ENCODE data around the gene AUTS2.

The AUTS2 gene

GRCh38 chr7:69819333-69819705, 221.0 kb downstream of the AUTS2 start:
- no peak for TF ChIP-seq ZNF274 (IDR thresholded peaks at IDR 0.05; ENCODE audit: low read depth, low read length)
- no peak overlapping the region for H3K4me3 ChIP-seq (ENCODE audit: low read length)

- no peak for TF ChIP-seq ZNF274 (IDR thresholded peaks at IDR 0.05; ENCODE audit: low read depth, low read length)
- no peak overlapping the region for H3K4me3 ChIP-seq (ENCODE audit: low read length)
Observed at GRCh38 chr7:69820479-69821192, 222.4 kb downstream of the AUTS2 start.

- no peak overlapping the region for H3K4me3 ChIP-seq (ENCODE audit: low read length)
- TF ChIP-seq ZNF274 (IDR thresholded peaks at IDR 0.05; ENCODE audit: low read depth, low read length): no peak
Observed at GRCh38 chr7:69822386-69822785, 224.1 kb downstream of the AUTS2 start.

- no peak overlapping the region for H3K4me3 ChIP-seq (ENCODE audit: low read length)
Observed at GRCh38 chr7:69823151-69823744, 225.0 kb downstream of the AUTS2 start.

GRCh38 chr7:69825113-69825972, 227.1 kb downstream of the AUTS2 start:
- TF ChIP-seq ZNF274 (IDR thresholded peaks at IDR 0.05; ENCODE audit: low read depth, low read length): no peak
- peak overlapping the region; percentile 62 for H3K4me3 ChIP-seq (ENCODE audit: low read length)

More at GRCh38 chr7:69823151-69823744, 225.0 kb downstream of the AUTS2 start:
- no peak for TF ChIP-seq ZNF274 (IDR thresholded peaks at IDR 0.05; ENCODE audit: low read depth, low read length)

GRCh38 chr7:69826283-69826682, 228.0 kb downstream of the AUTS2 start:
- TF ChIP-seq ZNF274 (IDR thresholded peaks at IDR 0.05; ENCODE audit: low read depth, low read length): no peak
- H3K4me3 ChIP-seq (ENCODE audit: low read length): no peak overlapping the region

- TF ChIP-seq ZNF274 (IDR thresholded peaks at IDR 0.05; ENCODE audit: low read depth, low read length): no peak
- no peak overlapping the region for H3K4me3 ChIP-seq (ENCODE audit: low read length)
Observed at GRCh38 chr7:69827140-69827539, 228.9 kb downstream of the AUTS2 start.

- TF ChIP-seq ZNF274 (IDR thresholded peaks at IDR 0.05; ENCODE audit: low read depth, low read length): no peak
- no peak overlapping the region for H3K4me3 ChIP-seq (ENCODE audit: low read length)
Observed at GRCh38 chr7:69827558-69827957, 229.3 kb downstream of the AUTS2 start.

- no peak for TF ChIP-seq ZNF274 (IDR thresholded peaks at IDR 0.05; ENCODE audit: low read depth, low read length)
- H3K4me3 ChIP-seq (ENCODE audit: low read length): no peak overlapping the region
Observed at GRCh38 chr7:69832356-69832755, 234.1 kb downstream of the AUTS2 start.

GRCh38 chr7:69833964-69834363, 235.7 kb downstream of the AUTS2 start:
- no peak overlapping the region for H3K4me3 ChIP-seq (ENCODE audit: low read length)
- TF ChIP-seq ZNF274 (IDR thresholded peaks at IDR 0.05; ENCODE audit: low read depth, low read length): no peak

GRCh38 chr7:69836702-69837101, 238.4 kb downstream of the AUTS2 start:
- TF ChIP-seq ZNF274 (IDR thresholded peaks at IDR 0.05; ENCODE audit: low read depth, low read length): no peak
- H3K4me3 ChIP-seq (ENCODE audit: low read length): no peak overlapping the region

GRCh38 chr7:69837387-69838068, 239.3 kb downstream of the AUTS2 start:
- no peak overlapping the region for H3K4me3 ChIP-seq (ENCODE audit: low read length)
- TF ChIP-seq ZNF274 (IDR thresholded peaks at IDR 0.05; ENCODE audit: low read depth, low read length): no peak

GRCh38 chr7:69839782-69840181, 241.5 kb downstream of the AUTS2 start:
- peak overlapping the region; percentile 4; the same call in 1 of the 2 replicates for H3K4me3 ChIP-seq (ENCODE audit: low read length)
- no peak for TF ChIP-seq ZNF274 (IDR thresholded peaks at IDR 0.05; ENCODE audit: low read depth, low read length)

GRCh38 chr7:69840248-69840647, 242.0 kb downstream of the AUTS2 start:
- no peak overlapping the region for H3K4me3 ChIP-seq (ENCODE audit: low read length)
- TF ChIP-seq ZNF274 (IDR thresholded peaks at IDR 0.05; ENCODE audit: low read depth, low read length): no peak

Data from GM08714 (cell line).